ENCODE results near the gene ZNF350. TPM values are rescaled to one million over a fixed set of nuclear protein-coding genes. Genes with fewer than 3 reads are reported as not detected.
A peak's percentile ranks its signal among the peaks of the same experiment; 100 is the strongest.

The ZNF350 gene
- total and polyA plus RNA-seq, 2 donors (not counting 1 experiment from before 2014, with no cell fraction given), result 7.7 to 16.5 TPM

DNA sequence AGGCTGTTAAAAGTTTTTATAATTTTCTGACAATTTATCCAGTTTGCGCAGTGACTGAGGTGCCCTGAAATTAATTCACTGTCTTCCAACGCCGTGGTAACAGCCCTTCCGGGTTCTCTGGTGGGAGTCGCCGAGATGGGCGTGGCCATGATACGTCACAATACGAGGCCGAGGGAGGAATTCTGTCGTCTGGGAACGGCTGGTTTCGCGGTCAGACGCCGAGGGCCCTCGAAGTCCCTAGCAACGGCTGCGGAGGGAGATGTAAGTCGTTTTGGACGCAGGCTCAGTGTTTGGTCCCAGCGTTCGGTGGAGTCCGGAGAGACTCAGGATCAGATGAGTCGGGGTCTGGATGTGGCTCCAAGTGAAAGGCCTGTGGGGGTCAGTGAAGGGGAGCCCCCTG is 37.7 kb downstream of the ZNF350 start:
- H3K27ac ChIP-seq (ENCODE audit: insufficient read depth, low read length), result no peak overlapping the region
- H3K36me3 ChIP-seq (ENCODE audit: control insufficient read depth, insufficient read depth, low read length), result no peaks in the 10 kb centered on the region
- peaks cover 11% of the 10 kb centered on the region for H3K9me3 ChIP-seq (ENCODE audit: control insufficient read depth, insufficient read depth, low read depth, low read length)
- peak overlapping the region; percentile 18 to 79 (median 48) for H3K4me3 ChIP-seq (replicated peaks in 1 of 4; ENCODE audit: control extremely low read depth in 1 of 4, insufficient read depth in 1 of 4, low read depth in 3 of 4, low read length in 4 of 4)
- no peaks in the 10 kb centered on the region for H3K79me2 ChIP-seq (ENCODE audit: control insufficient read depth, insufficient read depth, low read length)
- no peaks in the 10 kb centered on the region for H3K4me1 ChIP-seq (ENCODE audit: control insufficient read depth, extremely low read depth, insufficient read depth, low read length)
- TF ChIP-seq EZH2 (IDR thresholded peaks at IDR 0.05; ENCODE audit: low read length, missing control alignments), result no peak
- TF ChIP-seq, protein P1, sequence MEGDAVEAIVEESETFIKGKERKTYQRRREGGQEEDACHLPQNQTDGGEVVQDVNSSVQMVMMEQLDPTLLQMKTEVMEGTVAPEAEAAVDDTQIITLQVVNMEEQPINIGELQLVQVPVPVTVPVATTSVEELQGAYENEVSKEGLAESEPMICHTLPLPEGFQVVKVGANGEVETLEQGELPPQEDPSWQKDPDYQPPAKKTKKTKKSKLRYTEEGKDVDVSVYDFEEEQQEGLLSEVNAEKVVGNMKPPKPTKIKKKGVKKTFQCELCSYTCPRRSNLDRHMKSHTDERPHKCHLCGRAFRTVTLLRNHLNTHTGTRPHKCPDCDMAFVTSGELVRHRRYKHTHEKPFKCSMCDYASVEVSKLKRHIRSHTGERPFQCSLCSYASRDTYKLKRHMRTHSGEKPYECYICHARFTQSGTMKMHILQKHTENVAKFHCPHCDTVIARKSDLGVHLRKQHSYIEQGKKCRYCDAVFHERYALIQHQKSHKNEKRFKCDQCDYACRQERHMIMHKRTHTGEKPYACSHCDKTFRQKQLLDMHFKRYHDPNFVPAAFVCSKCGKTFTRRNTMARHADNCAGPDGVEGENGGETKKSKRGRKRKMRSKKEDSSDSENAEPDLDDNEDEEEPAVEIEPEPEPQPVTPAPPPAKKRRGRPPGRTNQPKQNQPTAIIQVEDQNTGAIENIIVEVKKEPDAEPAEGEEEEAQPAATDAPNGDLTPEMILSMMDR (conservative IDR thresholded peaks at IDR 0.05 in 1 of 2, IDR thresholded peaks at IDR 0.05 in 1 of 2; ENCODE audit: low read depth in 1 of 2, low read length in 2 of 2), result no peak
- H3K4me2 ChIP-seq (ENCODE audit: extremely low read depth, insufficient read depth, low read length), result peak overlapping the region; percentile 78
- H4K20me1 ChIP-seq (ENCODE audit: control insufficient read depth, extremely low read depth, insufficient read depth, low read length), result no peaks in the 10 kb centered on the region
- H2AFZ ChIP-seq (ENCODE audit: low read length), result peak overlapping the region; percentile 78
- no peak overlapping the region for H3K9ac ChIP-seq (ENCODE audit: insufficient read depth, low read length)
- peak; percentile 37 to 75 for DNase-seq (ENCODE audit: low read depth in 2 of 2)
- no peaks in the 10 kb centered on the region for H3K27me3 ChIP-seq (ENCODE audit: control insufficient read depth, insufficient read depth, low read length)

DNA sequence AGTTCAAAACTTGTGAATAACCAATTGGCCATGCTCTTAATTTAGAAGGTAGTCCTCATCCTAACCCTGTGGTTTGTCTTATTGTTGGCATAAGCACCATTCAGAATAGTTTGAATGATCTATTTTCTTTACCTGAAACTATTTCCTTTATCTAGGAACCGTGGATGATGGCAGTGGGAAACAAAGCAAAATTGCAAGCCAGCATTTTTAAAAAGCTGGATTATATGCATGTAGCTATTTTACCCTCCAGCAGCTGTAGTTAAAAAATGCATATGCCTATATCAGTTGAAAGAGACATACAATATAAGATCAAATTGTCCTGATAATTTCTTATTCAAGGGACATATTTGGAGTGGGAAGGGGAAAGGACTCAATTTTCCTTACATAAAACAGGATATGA is 40.0 kb downstream of the ZNF350 start:
- DNase-seq (ENCODE audit: low read depth in 2 of 2), result no peak
- Histone ChIP-seq H3K4me3 (replicated peaks in 1 of 4; ENCODE audit: control extremely low read depth in 1 of 4, insufficient read depth in 1 of 4, low read depth in 3 of 4, low read length in 4 of 4) (no peak overlapping the region), H3K4me1 (ENCODE audit: control insufficient read depth, extremely low read depth, insufficient read depth, low read length) (no peaks in the 10 kb centered on the region), H2AFZ (ENCODE audit: low read length) (no peak overlapping the region), H3K4me2 (ENCODE audit: extremely low read depth, insufficient read depth, low read length) (no peak overlapping the region), H3K79me2 (ENCODE audit: control insufficient read depth, insufficient read depth, low read length) (no peaks in the 10 kb centered on the region), H3K9me3 (ENCODE audit: control insufficient read depth, insufficient read depth, low read depth, low read length) (peaks cover 11% of the 10 kb centered on the region), H3K27ac (ENCODE audit: insufficient read depth, low read length) (no peak overlapping the region), H3K36me3 (ENCODE audit: control insufficient read depth, insufficient read depth, low read length) (peaks cover 3% of the 10 kb centered on the region), H4K20me1 (ENCODE audit: control insufficient read depth, extremely low read depth, insufficient read depth, low read length) (no peaks in the 10 kb centered on the region), H3K27me3 (ENCODE audit: control insufficient read depth, insufficient read depth, low read length) (no peaks in the 10 kb centered on the region), H3K9ac (ENCODE audit: insufficient read depth, low read length) (no peak overlapping the region)
- TF ChIP-seq, protein P1 (conservative IDR thresholded peaks at IDR 0.05 in 1 of 2, IDR thresholded peaks at IDR 0.05 in 1 of 2; ENCODE audit: low read depth in 1 of 2, low read length in 2 of 2), result no peak
- no peak for TF ChIP-seq EZH2 (IDR thresholded peaks at IDR 0.05; ENCODE audit: low read length, missing control alignments)

DNA sequence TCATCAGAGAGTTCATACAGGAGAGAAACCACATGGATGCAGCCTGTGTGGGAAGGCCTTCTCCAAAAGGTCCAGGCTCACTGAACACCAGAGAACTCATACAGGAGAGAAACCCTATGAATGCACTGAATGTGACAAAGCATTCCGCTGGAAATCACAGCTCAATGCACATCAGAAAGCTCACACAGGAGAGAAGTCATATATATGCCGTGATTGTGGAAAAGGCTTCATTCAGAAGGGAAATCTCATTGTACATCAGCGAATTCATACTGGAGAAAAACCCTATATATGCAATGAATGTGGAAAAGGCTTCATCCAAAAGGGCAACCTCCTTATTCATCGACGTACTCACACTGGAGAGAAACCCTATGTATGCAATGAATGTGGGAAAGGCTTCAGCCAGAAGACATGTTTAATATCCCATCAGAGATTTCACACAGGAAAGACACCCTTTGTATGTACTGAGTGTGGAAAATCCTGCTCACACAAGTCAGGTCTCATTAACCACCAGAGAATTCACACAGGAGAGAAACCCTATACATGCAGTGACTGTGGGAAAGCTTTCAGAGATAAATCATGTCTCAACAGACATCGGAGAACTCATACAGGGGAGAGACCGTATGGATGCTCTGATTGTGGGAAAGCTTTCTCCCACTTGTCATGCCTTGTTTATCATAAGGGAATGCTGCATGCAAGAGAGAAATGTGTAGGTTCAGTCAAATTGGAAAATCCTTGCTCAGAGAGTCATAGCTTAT is 41.7 kb downstream of the ZNF350 start:
- Histone ChIP-seq H4K20me1 (ENCODE audit: control insufficient read depth, extremely low read depth, insufficient read depth, low read length) (no peaks in the 10 kb centered on the region), H3K4me3 (replicated peaks in 1 of 4; ENCODE audit: control extremely low read depth in 1 of 4, insufficient read depth in 1 of 4, low read depth in 3 of 4, low read length in 4 of 4) (no peak overlapping the region), H3K4me1 (ENCODE audit: control insufficient read depth, extremely low read depth, insufficient read depth, low read length) (no peaks in the 10 kb centered on the region), H3K36me3 (ENCODE audit: control insufficient read depth, insufficient read depth, low read length) (peaks cover 3% of the 10 kb centered on the region), H3K9me3 (ENCODE audit: control insufficient read depth, insufficient read depth, low read depth, low read length) (peaks cover 11% of the 10 kb centered on the region), H3K27ac (ENCODE audit: insufficient read depth, low read length) (no peak overlapping the region), H3K79me2 (ENCODE audit: control insufficient read depth, insufficient read depth, low read length) (no peaks in the 10 kb centered on the region), H2AFZ (ENCODE audit: low read length) (no peak overlapping the region), H3K9ac (ENCODE audit: insufficient read depth, low read length) (no peak overlapping the region), H3K4me2 (ENCODE audit: extremely low read depth, insufficient read depth, low read length) (no peak overlapping the region), H3K27me3 (ENCODE audit: control insufficient read depth, insufficient read depth, low read length) (no peaks in the 10 kb centered on the region)
- peak in 1 of 2 donors; percentile 15 for DNase-seq (ENCODE audit: low read depth in 2 of 2)
- TF ChIP-seq, protein P1 (conservative IDR thresholded peaks at IDR 0.05 in 1 of 2, IDR thresholded peaks at IDR 0.05 in 1 of 2; ENCODE audit: low read depth in 1 of 2, low read length in 2 of 2), result no peak
- no peak for TF ChIP-seq EZH2 (IDR thresholded peaks at IDR 0.05; ENCODE audit: low read length, missing control alignments)

Measured in fibroblast of lung (primary cell).